HEK293 (cell line): ENCODE measurements around the gene ANP32A.

ENCODE experiments used
- CTCF ChIA-PET: fragments of 350-600 bp; formaldehyde crosslinking; extraction: SDS; loops from one replicate; lab custom pipeline; 2021; ENCODE audit warnings: antibody characterized with exemption; lab: Yijun Ruan, JAX
- POLR2A ChIA-PET: fragments of 300-600 bp; formaldehyde crosslinking; extraction: SDS; loops from one replicate; lab custom pipeline; 2020; ENCODE audit warnings: antibody characterized with exemption, inconsistent platforms; lab: Yijun Ruan, JAX
- H3K27ac ChIP-seq: fragments of 200-500 bp; sonication (Bioruptor generic); 2 replicates; pipeline ENCODE4 v1.5.1; 2014; ENCODE audit warnings: low read depth, low read length, control low read depth, inconsistent platforms; ENCODE audit errors: extremely low read depth
- H3K36me3 ChIP-seq, 2 experiments: fragments of 200-500 bp in 1 of 2; sonication (Bioruptor generic) in 1 of 2; 1 replicate in 1 of 2; 2 replicates in 1 of 2; pipeline ENCODE4 v1.5.1; 2014 to 2017; ENCODE audit warnings: inconsistent platforms in 2 of 2, low read length in 2 of 2; ENCODE audit not compliant: control insufficient read depth in 2 of 2, insufficient read depth in 1 of 2
- H3K4me1 ChIP-seq: fragments of 200-500 bp; sonication (Bioruptor generic); 2 replicates; pipeline ENCODE4 v1.5.1; 2014; ENCODE audit warnings: mild to moderate bottlenecking, low read length, inconsistent platforms; ENCODE audit not compliant: control insufficient read depth, insufficient read depth
- H3K4me3 ChIP-seq: 2 replicates; pipeline ENCODE4 v1.5.1; 2011; ENCODE audit warnings: low read depth, mild to moderate bottlenecking, control low read depth, low read length, moderate library complexity
- H3K9me3 ChIP-seq: fragments of 200-500 bp; sonication (Bioruptor generic); 2 replicates; pipeline ENCODE4 v1.5.1; 2014; ENCODE audit warnings: low read depth, low read length, inconsistent platforms; ENCODE audit not compliant: control insufficient read depth, insufficient read depth
- EGR2 ChIP-seq: fragments of 450-650 bp; formaldehyde crosslinking; IDR thresholded peaks from 2 replicates; pipeline ENCODE4 v1.5.1; 2016; ENCODE audit warnings: low read depth, missing biosample characterization, missing genetic modification characterization
- ELK4 ChIP-seq: IDR thresholded peaks from 2 replicates; pipeline ENCODE4 v1.6.1; 2011; ENCODE audit warnings: mild to moderate bottlenecking, low read depth, low read length, borderline replicate concordance
- GLIS2 ChIP-seq: fragments of 450-650 bp; formaldehyde crosslinking; IDR thresholded peaks from 2 replicates; pipeline ENCODE4 v1.5.1; 2016; ENCODE audit warnings: missing biosample characterization, missing genetic modification characterization
- INSM2 ChIP-seq: fragments of 450-650 bp; formaldehyde crosslinking; IDR thresholded peaks from 2 replicates; pipeline ENCODE4 v1.5.1; 2016; ENCODE audit warnings: missing biosample characterization, missing genetic modification characterization
- TRIM28 ChIP-seq: IDR thresholded peaks from 2 replicates; pipeline ENCODE4 v1.6.1; 2011; ENCODE audit warnings: low read length, control low read depth, borderline replicate concordance
- TSHZ1 ChIP-seq: fragments of 450-650 bp; formaldehyde crosslinking; IDR thresholded peaks from 2 replicates; pipeline ENCODE4 v1.5.1; 2016; ENCODE audit warnings: missing biosample characterization, missing genetic modification characterization, borderline replicate concordance
- ZBTB11 ChIP-seq: fragments of 450-650 bp; formaldehyde crosslinking; conservative IDR thresholded peaks from 2 replicates; pipeline ENCODE4 v1.5.1; 2016; ENCODE audit warnings: low read depth, missing biosample characterization, missing genetic modification characterization
- ZFHX2 ChIP-seq: fragments of 450-650 bp; formaldehyde crosslinking; conservative IDR thresholded peaks from 2 replicates; pipeline ENCODE4 v1.5.1; 2016; ENCODE audit warnings: missing biosample characterization, missing genetic modification characterization
- ZNF223 ChIP-seq: fragments of 450-650 bp; formaldehyde crosslinking; IDR thresholded peaks from 2 replicates; pipeline ENCODE4 v1.5.1; 2016; ENCODE audit warnings: missing biosample characterization, missing genetic modification characterization
- ZNF473 ChIP-seq: fragments of 450-650 bp; formaldehyde crosslinking; IDR thresholded peaks from 2 replicates; pipeline ENCODE4 v1.5.1; 2017; ENCODE audit warnings: missing biosample characterization, missing genetic modification characterization
- ZNF501 ChIP-seq: fragments of 450-650 bp; formaldehyde crosslinking; IDR thresholded peaks from 2 replicates; pipeline ENCODE4 v1.5.1; 2016; ENCODE audit warnings: missing biosample characterization, missing genetic modification characterization
- ZNF513 ChIP-seq: fragments of 450-650 bp; IDR thresholded peaks from 2 replicates; pipeline ENCODE4 v1.5.1; 2018; ENCODE audit warnings: missing biosample characterization, missing genetic modification characterization
- ZNF560 ChIP-seq: fragments of 450-650 bp; formaldehyde crosslinking; IDR thresholded peaks from 2 replicates; pipeline ENCODE4 v1.5.1; 2017; ENCODE audit warnings: missing biosample characterization, missing genetic modification characterization, borderline replicate concordance
- ZNF596 ChIP-seq: fragments of 450-650 bp; IDR thresholded peaks from 2 replicates; pipeline ENCODE4 v1.5.0; 2018; ENCODE audit warnings: missing biosample characterization, mild to moderate bottlenecking, missing genetic modification characterization, moderate library complexity
- ZNF768 ChIP-seq: fragments of 450-650 bp; formaldehyde crosslinking; IDR thresholded peaks from 2 replicates; pipeline ENCODE4 v1.5.1; 2018; ENCODE audit warnings: missing biosample characterization, mild to moderate bottlenecking, missing genetic modification characterization
- ZNF791 ChIP-seq: fragments of 450-650 bp; formaldehyde crosslinking; IDR thresholded peaks from 2 replicates; pipeline ENCODE4 v1.5.1; 2016; ENCODE audit warnings: missing biosample characterization, missing genetic modification characterization

ANP32A gene

GRCh38 chr15:68782589-68783161, 38.0 kb downstream of the ANP32A start:
- H3K36me3 ChIP-seq, result peaks cover 46 to 89% of the 10 kb centered on the region in 2 experiments
- ChIA-PET POLR2A (no interaction called here), CTCF (interaction anchor here (0.9 to 4.1 kb wide), 4 partner anchors 10 to 93 kb away, joined by 3 to 46 read pairs (median 5); no protein-coding TSS in a partner anchor)
- no peaks in the 10 kb centered on the region for H3K9me3 ChIP-seq
- no peak overlapping the region for H3K27ac ChIP-seq
- no peak overlapping the region for H3K4me3 ChIP-seq
- TF ChIP-seq ZNF501 (tag by site-specific recombination) (no peak), TRIM28 (no peak), EGR2 (peak; percentile 52), ZNF560 (tag by site-specific recombination) (no peak), INSM2 (tag by site-specific recombination) (no peak), ZNF513 (tag by site-specific recombination) (peak; percentile 93), ZFHX2 (tag by site-specific recombination) (0 out of 2 replicates have a peak, but pooled peaks have one; percentile 16), GLIS2 (tag by site-specific recombination) (0 out of 2 replicates have a peak, but pooled peaks have one; percentile 36)
- no peaks in the 10 kb centered on the region for H3K4me1 ChIP-seq

GRCh38 chr15:68781766-68782588, 38.7 kb downstream of the ANP32A start:
- no peak overlapping the region for H3K4me3 ChIP-seq
- TF ChIP-seq ZBTB11 (tag by site-specific recombination) (no peak), ZNF223 (tag by site-specific recombination) (no peak), ZNF596 (tag by site-specific recombination) (no peak), TSHZ1 (tag by site-specific recombination) (no peak), ELK4 (no peak), ZNF473 (tag by site-specific recombination) (no peak), ZNF791 (tag by site-specific recombination) (no peak), ZNF768 (tag by site-specific recombination) (0 out of 2 replicates have a peak, but pooled peaks have one; percentile 18)
- POLR2A ChIA-PET, result no interaction called here
- no peaks in the 10 kb centered on the region for H3K9me3 ChIP-seq
- H3K36me3 ChIP-seq, result peaks cover 46 to 87% of the 10 kb centered on the region in 2 experiments
- CTCF ChIA-PET, result interaction anchor here (0.7 to 4.1 kb wide), 7 partner anchors 9 to 143 kb away, joined by 3 to 46 read pairs (median 4); no protein-coding TSS in a partner anchor
- no peak overlapping the region for H3K27ac ChIP-seq
- H3K4me1 ChIP-seq, result no peaks in the 10 kb centered on the region
